ENCODE data around the gene JARID2. TPM values are rescaled to one million over a fixed set of nuclear protein-coding genes. Genes with fewer than 3 reads are reported as not detected.

The JARID2 gene
- total and polyA plus RNA-seq, 2 of the 13 experiments (the other 11 are each of a cell fraction or from before 2014, with no cell fraction given): 7.5 to 10.3 TPM

- TF ChIP-seq ADNP (CRISPR knock-in tag; IDR thresholded peaks at IDR 0.05) (no peak), EP300 (IDR thresholded peaks at IDR 0.05; ENCODE audit: low read depth in 2 of 2, low read length in 2 of 2) (no peak; a peak in 1 of 4 replicates), EP300 (CRISPR knock-in tag; IDR thresholded peaks at IDR 0.05; ENCODE audit: borderline replicate concordance) (no peak), ASH2L (IDR thresholded peaks at IDR 0.05; ENCODE audit: insufficient read length, low read depth, low read length) (peak; percentile 65), KDM4B (CRISPR knock-in tag; IDR thresholded peaks at IDR 0.05) (no peak), RCOR2 (CRISPR knock-in tag; IDR thresholded peaks at IDR 0.05) (no peak), ZNF136 (CRISPR knock-in tag; IDR thresholded peaks at IDR 0.05; ENCODE audit: low read depth) (no peak), ZNF441 (CRISPR knock-in tag; IDR thresholded peaks at IDR 0.05; ENCODE audit: borderline replicate concordance) (no peak), GATAD2A (CRISPR knock-in tag; IDR thresholded peaks at IDR 0.05) (peak; percentile 16; the same call in 1 of the 2 replicates), ARID3A (IDR thresholded peaks at IDR 0.05; ENCODE audit: low read depth, low read length) (0 out of 2 replicates have a peak, but pooled peaks have one; percentile 30), ZBTB21 (CRISPR knock-in tag; IDR thresholded peaks at IDR 0.05) (no peak), NFIC (IDR thresholded peaks at IDR 0.05; ENCODE audit: low read length) (no peak), JUND (CRISPR knock-in tag; IDR thresholded peaks at IDR 0.05) (no peak), RAD51 (IDR thresholded peaks at IDR 0.05; ENCODE audit: borderline replicate concordance) (no peak), CREM (IDR thresholded peaks at IDR 0.05) (0 out of 2 replicates have a peak, but pooled peaks have one; percentile 14), CREM (CRISPR knock-in tag; IDR thresholded peaks at IDR 0.05) (no peak), ARID4A (CRISPR knock-in tag; IDR thresholded peaks at IDR 0.05; ENCODE audit: borderline replicate concordance) (peak; percentile 24; the same call in 1 of the 2 replicates), ZNF577 (CRISPR knock-in tag; IDR thresholded peaks at IDR 0.05; ENCODE audit: borderline replicate concordance, low read depth) (no peak), RFX3 (CRISPR knock-in tag; IDR thresholded peaks at IDR 0.05) (no peak), POLR2A (IDR thresholded peaks at IDR 0.05; ENCODE audit: insufficient read depth in 1 of 2, low read depth in 2 of 2, low read length in 2 of 2) (no peak), HMGA1 (CRISPR knock-in tag; conservative IDR thresholded peaks at IDR 0.05) (no peak), ETS1 (CRISPR knock-in tag; IDR thresholded peaks at IDR 0.05) (no peak), ZNF329 (CRISPR knock-in tag; IDR thresholded peaks at IDR 0.05; ENCODE audit: low read depth) (no peak), ATF7-NPFF (CRISPR knock-in tag; IDR thresholded peaks at IDR 0.05; ENCODE audit: low read depth) (0 out of 2 replicates have a peak, but pooled peaks have one; percentile 25)
Observed at GRCh38 chr6:15362274-15363160, 116.6 kb downstream of the JARID2 start (continued).

All from HepG2 (cell line).